Activated naive CD8-positive, alpha-beta T cell treated with anti-CD3 and anti-CD28 coated beads for 36 hours (primary cell): Measurements from ENCODE around the gene SSBP4. TPM values are rescaled to one million over a fixed set of nuclear protein-coding genes. Genes with fewer than 3 reads are reported as not detected.

ENCODE experiments used
- DNase-seq: peaks from one replicate; pipeline ENCODE4 v3.0.0; 2021
- H3K27ac Mint-ChIP-seq: one replicate; pipeline ENCODE4 v1.8.0; 2022; ENCODE audit warnings: mild to moderate bottlenecking, moderate library complexity, mixed read lengths
- H3K27me3 Mint-ChIP-seq: one replicate; pipeline ENCODE4 v1.8.0; 2022; ENCODE audit warnings: mild to moderate bottlenecking, mixed read lengths
- H3K36me3 Mint-ChIP-seq: one replicate; pipeline ENCODE4 v1.8.0; 2021; ENCODE audit warnings: mild to moderate bottlenecking, mixed read lengths
- H3K4me1 Mint-ChIP-seq: one replicate; pipeline ENCODE4 v1.8.0; 2021; ENCODE audit warnings: mixed read lengths
- H3K4me3 Mint-ChIP-seq: one replicate; pipeline ENCODE4 v1.8.0; 2022; ENCODE audit warnings: mild to moderate bottlenecking, moderate library complexity, mixed read lengths
- H3K9me3 Mint-ChIP-seq: one replicate; pipeline ENCODE4 v1.8.0; 2022; ENCODE audit warnings: mixed read lengths
- total RNA-seq, 2 experiments: library from RNA; stranded (reverse); gene quantifications; one replicate each; pipeline ENCODE4 v1.2.3, GENCODE V29; 2021

SSBP4 gene
- total RNA-seq, 2 experiments from 2014 or later, result 96.1 to 101 TPM

DNA sequence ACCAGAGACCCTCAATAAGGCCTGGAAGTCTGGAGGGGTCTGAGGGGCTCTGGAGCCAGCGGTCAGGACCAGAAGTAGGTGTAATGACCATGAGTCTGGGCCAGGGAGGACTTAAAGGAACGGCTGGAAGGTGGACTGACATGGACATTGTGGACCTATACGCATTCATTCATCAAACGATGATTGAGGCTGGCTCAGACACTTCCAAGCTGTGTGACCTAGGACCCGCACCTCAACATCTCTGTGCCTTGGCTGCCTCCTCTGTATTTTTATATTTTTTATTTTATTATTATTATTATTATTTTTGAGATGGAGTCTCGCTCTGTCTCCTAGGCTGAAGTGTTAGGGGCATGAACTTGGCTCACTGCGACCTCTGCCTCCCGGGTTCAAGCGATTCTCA lies 12.4 kb upstream of the SSBP4 start:
- H3K4me3 Mint-ChIP-seq, result no peak overlapping the region
- H3K36me3 Mint-ChIP-seq, result no peaks in the 10 kb centered on the region
- H3K9me3 Mint-ChIP-seq, result no peaks in the 10 kb centered on the region
- H3K27ac Mint-ChIP-seq, result no peak overlapping the region
- H3K27me3 Mint-ChIP-seq, result peaks cover 11% of the 10 kb centered on the region
- DNase-seq, result no peak
- H3K4me1 Mint-ChIP-seq, result peaks cover 3% of the 10 kb centered on the region

DNA sequence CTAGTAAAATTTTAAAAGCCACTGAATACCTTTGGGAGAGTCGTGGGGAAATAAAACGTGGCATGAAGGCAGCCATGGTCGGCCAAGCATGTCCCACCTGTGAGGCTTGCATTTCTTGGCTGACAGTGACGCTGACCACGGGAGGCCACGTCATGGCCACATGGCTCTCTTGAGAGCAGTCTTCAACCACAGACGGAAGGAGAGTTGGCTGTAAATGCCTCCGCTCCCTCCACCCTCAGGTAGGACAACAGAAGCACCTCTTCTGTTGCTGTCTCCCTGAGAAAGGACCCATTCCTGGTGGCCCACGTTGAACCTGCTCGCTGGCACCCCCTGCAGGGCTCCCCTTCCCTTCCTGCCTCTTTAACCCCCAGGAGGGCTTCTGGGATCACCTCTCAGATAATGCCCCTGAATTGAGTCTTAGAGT lies 11.1 kb upstream of the SSBP4 start:
- Mint-ChIP-seq H3K9me3 (no peaks in the 10 kb centered on the region), H3K4me3 (no peak overlapping the region), H3K4me1 (peaks cover 3% of the 10 kb centered on the region), H3K36me3 (no peaks in the 10 kb centered on the region), H3K27ac (no peak overlapping the region), H3K27me3 (peaks cover 16% of the 10 kb centered on the region)
- no peak for DNase-seq

DNA sequence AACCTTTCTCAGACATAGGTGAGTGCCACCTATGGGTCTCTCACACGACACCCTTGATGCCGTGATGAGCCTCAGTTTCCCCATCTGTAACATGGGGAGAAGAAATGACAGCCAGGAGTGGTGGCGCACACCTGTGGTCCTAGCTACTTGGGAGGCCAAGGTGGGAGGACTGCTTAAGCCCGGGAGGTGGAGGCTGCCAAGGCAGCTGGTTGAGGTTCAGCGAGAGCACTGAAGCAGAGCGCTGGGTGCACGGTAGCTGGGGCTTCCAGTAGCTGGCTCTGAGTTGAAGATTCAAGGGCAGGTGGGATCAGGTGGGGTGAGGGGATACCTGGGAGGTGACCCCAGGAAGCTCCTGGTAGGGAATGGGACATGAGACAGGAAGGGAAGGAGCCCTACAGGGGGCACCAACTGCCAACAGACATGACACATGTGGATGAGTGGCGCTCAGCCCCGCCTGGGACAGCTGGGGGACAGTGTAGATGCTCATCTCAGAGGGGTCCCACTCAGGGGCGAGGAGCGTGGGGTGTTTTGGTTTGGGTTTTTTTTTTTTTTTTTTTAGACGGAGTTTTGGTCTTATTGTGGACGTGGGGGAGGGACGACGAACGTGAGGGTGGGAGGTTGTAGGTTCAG lies 6.5 kb upstream of the SSBP4 start:
- H3K27ac Mint-ChIP-seq, result no peak overlapping the region
- peaks cover 34% of the 10 kb centered on the region for H3K4me1 Mint-ChIP-seq
- peaks cover 41% of the 10 kb centered on the region for H3K27me3 Mint-ChIP-seq
- no peak for DNase-seq
- no peaks in the 10 kb centered on the region for H3K36me3 Mint-ChIP-seq
- no peaks in the 10 kb centered on the region for H3K9me3 Mint-ChIP-seq
- H3K4me3 Mint-ChIP-seq, result no peak overlapping the region

DNA sequence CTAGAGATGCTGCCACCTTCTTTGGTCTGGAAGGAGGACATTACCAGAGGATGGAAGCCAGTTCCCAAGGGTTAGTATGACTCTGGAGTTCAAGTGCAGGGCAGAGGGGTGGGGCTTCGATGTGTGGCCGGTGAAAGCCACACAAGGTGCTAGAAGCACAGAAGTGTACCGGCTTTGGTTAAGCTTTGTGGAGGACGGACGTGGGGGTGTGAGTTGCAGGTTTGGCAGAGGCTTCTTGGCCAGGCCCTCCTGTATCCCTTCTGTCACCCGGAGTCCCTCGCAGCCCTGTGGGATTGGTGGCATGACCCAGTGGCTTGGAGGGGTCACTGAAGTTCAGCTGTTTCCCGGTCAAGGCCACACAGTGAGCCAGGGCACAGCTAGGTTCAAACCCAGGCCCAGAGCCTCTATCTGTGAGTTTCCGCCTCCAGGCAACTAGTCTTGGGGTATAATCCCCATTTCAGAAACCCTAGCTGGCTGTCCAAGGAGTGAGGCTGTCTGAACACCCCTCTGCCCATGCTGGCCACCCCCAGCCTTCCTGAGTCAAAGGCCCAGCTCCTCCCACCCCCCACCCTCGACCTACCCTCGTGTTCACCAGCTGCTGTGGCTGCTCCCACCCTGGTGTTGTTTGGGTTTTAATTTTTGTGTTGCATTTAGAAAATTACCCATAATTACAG lies 4.6 kb upstream of the SSBP4 start:
- H3K9me3 Mint-ChIP-seq, result no peaks in the 10 kb centered on the region
- H3K27ac Mint-ChIP-seq, result peak overlapping the region; percentile 38
- H3K4me3 Mint-ChIP-seq, result peak overlapping the region; percentile 34
- H3K4me1 Mint-ChIP-seq, result peaks cover 47% of the 10 kb centered on the region
- H3K36me3 Mint-ChIP-seq, result no peaks in the 10 kb centered on the region
- peaks cover 53% of the 10 kb centered on the region for H3K27me3 Mint-ChIP-seq
- DNase-seq, result no peak

DNA sequence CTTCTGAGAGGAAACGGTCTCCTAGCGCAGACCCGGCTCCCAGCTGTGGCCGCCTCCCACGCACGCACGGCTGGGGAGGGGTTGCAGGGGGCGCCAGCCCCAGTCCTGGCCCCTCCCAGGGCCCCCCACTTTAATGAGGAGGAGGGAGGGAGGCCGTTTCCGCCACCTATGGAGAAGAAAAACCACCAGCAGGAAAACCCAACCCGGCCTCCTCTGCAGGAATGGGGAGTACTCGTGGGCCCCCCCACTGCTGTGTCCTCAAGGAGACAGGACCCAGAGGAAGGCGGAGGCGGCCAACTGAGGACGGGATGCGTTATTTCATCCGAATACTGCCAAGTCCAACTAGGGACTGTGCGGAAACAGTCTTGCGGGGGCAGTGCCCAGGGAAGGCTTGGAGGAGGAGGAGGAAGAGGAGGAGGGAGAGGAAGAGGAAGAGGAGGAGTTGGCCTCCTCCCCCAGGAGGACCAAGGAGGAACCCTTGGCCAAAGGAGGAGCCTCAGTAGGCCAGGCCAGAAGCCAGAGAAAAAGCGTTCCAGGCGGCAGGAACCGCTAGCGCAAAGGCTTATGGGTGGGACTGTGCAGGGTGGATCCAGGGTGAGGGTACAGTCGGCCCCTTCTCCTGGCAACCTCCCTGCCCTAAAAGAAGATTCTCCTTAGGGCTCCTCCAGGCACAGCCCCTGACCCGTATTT lies 3.9 kb upstream of the SSBP4 start:
- Mint-ChIP-seq H3K36me3 (peaks cover 2% of the 10 kb centered on the region), H3K4me1 (peaks cover 49% of the 10 kb centered on the region), H3K27me3 (peaks cover 53% of the 10 kb centered on the region), H3K27ac (peak overlapping the region; percentile 75), H3K9me3 (no peaks in the 10 kb centered on the region), H3K4me3 (peak overlapping the region; percentile 74)
- DNase-seq, result no peak

DNA sequence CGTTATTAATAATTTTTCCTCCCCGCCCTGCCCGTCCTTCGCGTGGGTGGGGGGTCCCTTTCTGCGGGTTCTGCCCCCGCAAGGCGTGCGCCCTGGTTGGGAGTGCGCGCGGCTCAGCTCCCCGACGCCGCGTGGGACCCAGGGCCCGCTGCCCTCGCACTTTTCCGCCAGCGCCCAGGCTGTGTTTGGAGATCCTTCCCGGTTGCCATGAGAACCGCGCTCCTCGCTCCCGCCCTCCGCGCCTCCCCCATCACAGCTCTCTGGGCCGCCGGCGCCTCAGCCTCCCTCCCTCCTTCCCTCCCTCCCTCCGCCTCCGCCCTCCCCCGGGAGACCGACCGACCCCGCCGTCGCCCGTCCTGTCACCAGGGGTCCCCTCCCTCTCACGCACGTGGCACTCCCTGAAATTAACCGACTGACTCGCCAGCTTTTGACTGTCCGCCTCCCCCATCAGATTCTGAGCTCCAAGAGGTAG lies 2.4 kb upstream of the SSBP4 start:
- Mint-ChIP-seq H3K4me3 (peak overlapping the region; percentile 73), H3K4me1 (peaks cover 58% of the 10 kb centered on the region), H3K9me3 (no peaks in the 10 kb centered on the region), H3K36me3 (peaks cover 8% of the 10 kb centered on the region), H3K27ac (peak overlapping the region; percentile 85), H3K27me3 (peaks cover 45% of the 10 kb centered on the region)
- DNase-seq, result peak; percentile 81

DNA sequence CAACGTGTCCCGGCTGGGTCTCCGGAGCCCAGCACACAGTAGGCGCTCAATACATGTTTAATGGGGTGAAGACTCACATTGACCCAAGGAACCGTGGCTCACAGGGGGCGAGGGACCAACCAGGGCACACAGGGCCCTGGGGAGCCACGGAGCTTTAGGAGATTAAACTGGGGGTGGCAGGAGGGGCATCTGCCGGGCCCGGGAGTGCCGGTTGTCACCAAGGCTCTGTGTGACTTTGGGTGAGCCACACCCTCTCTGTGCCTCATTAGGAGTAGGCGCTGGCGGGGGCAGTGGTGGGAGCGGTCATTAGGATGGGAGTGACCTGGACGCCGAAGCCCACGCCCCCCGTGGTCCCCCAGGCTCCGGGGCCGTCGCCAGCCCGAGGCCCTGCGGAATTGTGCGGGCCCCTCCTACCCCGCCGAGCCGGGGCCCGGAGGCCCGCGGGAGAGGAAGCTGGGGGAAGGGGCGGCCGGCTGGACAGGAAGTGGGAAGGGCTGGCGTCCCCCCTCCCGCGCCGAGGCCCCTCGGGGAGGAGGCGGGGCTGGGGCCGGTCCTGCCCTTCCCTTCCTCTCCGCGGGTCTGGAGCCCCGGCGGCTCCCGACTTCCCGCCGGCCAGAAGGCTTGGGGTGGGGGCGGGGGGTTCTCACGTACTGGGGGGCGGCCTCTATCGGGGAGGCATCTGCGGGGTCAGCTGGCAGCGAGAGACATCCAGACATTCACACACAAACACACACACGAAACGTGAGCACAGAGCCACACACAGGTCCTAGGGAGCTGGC lies 1.8 kb upstream of the SSBP4 start:
- Mint-ChIP-seq H3K4me3 (peak overlapping the region; percentile 73), H3K4me1 (peaks cover 62% of the 10 kb centered on the region), H3K9me3 (no peaks in the 10 kb centered on the region), H3K27ac (peak overlapping the region; percentile 85), H3K36me3 (peaks cover 10% of the 10 kb centered on the region), H3K27me3 (peaks cover 44% of the 10 kb centered on the region)
- no peak for DNase-seq

DNA sequence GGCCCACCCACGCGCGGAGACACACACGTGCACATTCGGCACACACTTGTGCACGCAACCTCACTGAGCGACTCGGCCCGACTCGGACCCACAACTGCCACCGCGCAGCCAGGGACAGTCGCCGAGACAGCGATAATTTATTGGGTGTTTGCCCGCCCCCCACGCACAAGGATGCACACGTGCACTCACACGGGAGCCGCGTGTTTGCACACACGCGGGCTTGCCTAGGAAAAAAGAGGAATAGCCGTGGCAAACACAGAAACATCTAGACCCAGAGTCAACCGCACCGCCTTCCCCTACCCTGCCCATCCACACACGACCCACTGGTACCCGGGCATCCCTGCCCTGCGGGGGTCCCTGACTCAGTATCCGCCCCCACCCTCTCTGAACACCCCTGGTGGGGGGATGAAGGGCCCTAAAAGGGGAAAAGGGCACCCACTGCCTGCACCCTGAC lies 1.1 kb upstream of the SSBP4 start:
- peaks cover 68% of the 10 kb centered on the region for H3K4me1 Mint-ChIP-seq
- DNase-seq, result no peak
- H3K36me3 Mint-ChIP-seq, result peaks cover 10% of the 10 kb centered on the region
- H3K27me3 Mint-ChIP-seq, result peaks cover 38% of the 10 kb centered on the region
- peak overlapping the region; percentile 38 for H3K27ac Mint-ChIP-seq
- peak overlapping the region; percentile 73 for H3K4me3 Mint-ChIP-seq
- H3K9me3 Mint-ChIP-seq, result no peaks in the 10 kb centered on the region

DNA sequence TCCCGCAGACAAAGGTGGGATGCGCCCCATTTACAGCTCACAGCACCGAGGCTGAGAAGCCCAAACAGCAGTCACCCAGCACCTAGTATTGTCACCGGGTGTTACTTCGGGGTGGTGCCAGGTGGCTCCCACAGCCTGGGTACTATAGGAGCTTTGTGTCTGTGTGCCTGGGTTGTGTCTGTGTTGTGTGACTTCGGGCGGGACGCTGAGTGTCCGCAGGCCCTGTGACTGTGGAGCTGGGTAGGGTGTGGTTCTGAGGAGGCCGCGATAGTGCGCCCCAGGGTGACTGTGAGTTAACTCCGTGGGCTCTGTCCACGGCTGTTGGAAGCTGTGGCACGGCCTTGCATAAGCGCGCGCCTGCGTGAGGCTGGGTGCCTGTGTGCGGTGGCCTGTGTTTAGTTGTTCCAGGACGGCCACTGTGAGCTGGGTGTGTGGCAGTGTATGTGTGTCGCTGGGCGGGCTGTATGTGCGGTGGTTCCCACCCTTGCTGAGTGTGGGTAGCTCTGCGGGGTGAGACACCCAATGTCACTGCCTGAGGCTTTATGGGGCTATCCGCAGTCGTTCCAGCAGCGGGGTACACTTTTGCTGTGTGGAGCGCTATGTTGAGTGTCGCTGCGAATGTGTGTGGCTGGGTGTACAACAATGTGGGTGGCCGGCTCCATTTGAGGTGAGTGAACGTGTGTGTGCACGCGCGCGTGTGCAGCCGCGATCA lies 559 bp upstream of the SSBP4 start:
- peaks cover 10% of the 10 kb centered on the region for H3K36me3 Mint-ChIP-seq
- H3K27me3 Mint-ChIP-seq, result peaks cover 37% of the 10 kb centered on the region
- H3K4me3 Mint-ChIP-seq, result peak overlapping the region; percentile 73
- no peaks in the 10 kb centered on the region for H3K9me3 Mint-ChIP-seq
- H3K4me1 Mint-ChIP-seq, result peaks cover 71% of the 10 kb centered on the region
- H3K27ac Mint-ChIP-seq, result peak overlapping the region; percentile 72
- DNase-seq, result peak; percentile 51

DNA sequence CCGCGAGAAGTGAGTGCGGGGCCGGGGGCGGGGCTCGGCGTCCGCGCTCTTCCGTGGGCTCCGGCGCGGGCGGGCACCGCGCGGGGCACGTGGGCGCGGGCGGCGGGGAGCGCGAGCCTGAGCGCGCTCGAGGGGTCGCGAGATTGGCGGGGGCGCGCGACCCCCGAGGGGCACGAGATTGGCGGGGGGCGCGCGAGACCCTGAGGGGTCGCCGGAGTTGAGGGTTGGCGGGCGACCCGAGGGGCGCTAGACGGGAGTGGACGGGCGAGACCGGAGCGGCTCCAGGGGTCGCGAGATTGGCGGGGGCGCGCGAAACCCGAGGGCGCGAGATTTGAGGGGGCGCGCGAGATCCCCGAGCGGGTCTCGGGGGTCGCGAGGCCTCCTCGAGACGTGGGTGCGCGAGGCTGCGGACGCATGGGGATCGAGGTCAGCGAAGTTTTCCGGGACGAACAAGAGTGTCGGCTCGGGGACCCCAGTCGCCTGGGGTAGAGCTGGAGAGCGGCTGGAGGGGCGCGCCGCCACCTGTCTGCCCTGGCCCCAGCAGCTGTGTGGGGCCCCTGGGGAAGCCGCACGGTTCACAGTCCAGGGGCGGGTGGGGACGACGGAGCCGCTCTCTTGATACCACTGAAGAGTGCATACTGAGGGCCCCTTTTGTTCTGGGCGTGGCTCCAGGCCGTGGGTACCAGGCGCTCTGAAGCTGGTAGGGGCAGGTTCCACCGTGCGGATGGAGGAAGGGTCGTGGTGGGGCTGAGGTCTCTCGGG lies 682 bp downstream of the SSBP4 start:
- no peaks in the 10 kb centered on the region for H3K9me3 Mint-ChIP-seq
- DNase-seq, result peak; percentile 64
- peak overlapping the region; percentile 88 for H3K4me3 Mint-ChIP-seq
- H3K27me3 Mint-ChIP-seq, result peaks cover 33% of the 10 kb centered on the region
- H3K36me3 Mint-ChIP-seq, result peaks cover 10% of the 10 kb centered on the region
- peaks cover 70% of the 10 kb centered on the region for H3K4me1 Mint-ChIP-seq
- peak overlapping the region; percentile 75 for H3K27ac Mint-ChIP-seq

DNA sequence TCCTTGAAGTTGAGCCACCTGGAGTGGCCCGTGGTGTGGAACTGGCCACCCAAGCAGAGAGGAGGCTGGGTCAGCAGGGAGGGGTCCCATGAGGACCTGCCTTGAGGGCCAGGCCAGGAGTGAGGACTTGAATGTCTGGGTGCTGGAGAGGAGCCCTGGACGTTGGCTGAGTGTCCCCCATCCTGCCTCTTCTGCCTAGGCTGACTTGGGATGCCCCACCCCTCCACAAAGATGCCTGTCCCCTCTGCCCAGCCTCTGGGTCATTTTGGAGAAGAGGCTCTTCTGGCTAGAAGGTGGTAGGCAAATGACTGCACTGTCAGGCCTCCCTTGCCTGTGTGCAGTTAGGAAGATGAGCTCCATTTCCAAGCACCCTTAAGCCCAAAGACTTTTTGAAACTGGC lies 1.7 kb downstream of the SSBP4 start:
- Mint-ChIP-seq H3K4me1 (peaks cover 67% of the 10 kb centered on the region), H3K9me3 (no peaks in the 10 kb centered on the region), H3K27ac (peak overlapping the region; percentile 25), H3K27me3 (peaks cover 27% of the 10 kb centered on the region), H3K36me3 (peaks cover 10% of the 10 kb centered on the region), H3K4me3 (peak overlapping the region; percentile 88)
- no peak for DNase-seq

DNA sequence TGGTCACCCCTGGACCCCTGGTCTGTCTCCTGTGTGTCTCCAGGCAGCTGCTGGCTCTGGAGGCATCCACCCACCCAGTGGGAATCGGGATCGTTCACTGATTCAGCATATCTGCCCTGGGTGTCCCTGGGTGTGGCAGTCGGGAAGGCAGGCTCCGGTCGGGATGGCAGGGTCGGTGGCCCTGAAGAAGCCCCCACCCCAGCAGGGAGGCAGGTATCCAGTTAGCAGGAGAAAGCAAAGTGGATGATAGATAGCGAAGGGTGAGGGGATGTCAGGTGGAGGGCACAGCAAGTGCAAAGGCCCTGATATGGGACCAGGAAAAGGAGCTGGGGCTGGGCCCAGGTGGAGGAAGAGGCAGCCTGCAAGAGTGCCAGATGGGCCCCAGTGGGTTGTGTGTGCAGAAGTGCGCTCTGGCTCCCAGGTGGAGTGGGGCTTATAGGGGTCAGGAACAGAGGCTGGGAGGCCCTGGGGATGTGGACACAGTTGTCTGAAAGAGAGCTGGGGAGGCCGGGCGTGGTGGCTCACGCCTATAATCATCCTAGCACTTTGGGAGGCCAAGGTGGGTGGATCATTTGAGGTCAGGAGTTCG lies 2.3 kb downstream of the SSBP4 start:
- no peak for DNase-seq
- H3K27ac Mint-ChIP-seq, result peak overlapping the region; percentile 63
- peaks cover 65% of the 10 kb centered on the region for H3K4me1 Mint-ChIP-seq
- peak overlapping the region; percentile 88 for H3K4me3 Mint-ChIP-seq
- no peaks in the 10 kb centered on the region for H3K9me3 Mint-ChIP-seq
- H3K27me3 Mint-ChIP-seq, result peaks cover 21% of the 10 kb centered on the region
- peaks cover 10% of the 10 kb centered on the region for H3K36me3 Mint-ChIP-seq

DNA sequence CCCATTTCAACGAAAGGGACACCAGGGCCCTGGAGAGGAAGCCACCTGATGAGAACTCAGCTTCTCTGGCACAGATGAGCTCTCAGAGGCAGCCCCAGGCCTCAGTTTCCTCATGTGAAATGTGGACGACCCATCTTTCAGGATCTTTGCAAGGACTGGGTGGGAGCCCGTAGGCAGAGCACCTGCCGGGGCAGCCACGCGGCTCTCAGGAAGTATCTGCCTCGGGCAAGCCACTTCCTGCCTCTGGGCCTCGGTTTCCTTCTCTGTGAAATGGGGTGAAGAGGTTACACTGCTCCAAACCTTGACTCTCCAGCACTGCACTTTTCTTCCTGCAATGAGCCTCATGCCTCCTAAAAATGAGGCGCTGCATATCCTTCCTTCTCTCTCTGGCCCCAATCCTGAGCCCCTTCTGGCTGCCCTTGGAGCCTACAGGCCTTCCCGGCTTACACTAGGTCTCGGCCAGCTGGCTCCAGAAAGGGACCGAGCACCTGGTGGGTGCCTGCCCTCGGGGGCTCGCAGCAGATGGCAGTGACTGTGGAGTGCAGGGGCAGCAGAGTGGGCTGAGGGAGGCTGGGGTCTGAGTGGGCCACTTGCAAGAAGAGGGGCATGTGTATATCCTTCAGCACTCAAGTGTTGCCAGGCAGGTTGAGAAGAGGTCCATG lies 3.5 kb downstream of the SSBP4 start:
- Mint-ChIP-seq H3K4me1 (peaks cover 57% of the 10 kb centered on the region), H3K27ac (no peak overlapping the region), H3K4me3 (peak overlapping the region; percentile 88)

More for the DNA sequence above, 3.5 kb downstream of the SSBP4 start:
- no peak for DNase-seq
- Mint-ChIP-seq H3K27me3 (peaks cover 12% of the 10 kb centered on the region), H3K9me3 (no peaks in the 10 kb centered on the region), H3K36me3 (peaks cover 10% of the 10 kb centered on the region)
